ENCODE measurements around the gene HPS1. TPM values are rescaled to one million over a fixed set of nuclear protein-coding genes. Genes with fewer than 3 reads are reported as not detected.
A peak's percentile ranks its signal among the peaks of the same experiment; 100 is the strongest.

Gene HPS1
- 24.8 and 32.7 TPM in 2 replicates for total RNA-seq

DNA sequence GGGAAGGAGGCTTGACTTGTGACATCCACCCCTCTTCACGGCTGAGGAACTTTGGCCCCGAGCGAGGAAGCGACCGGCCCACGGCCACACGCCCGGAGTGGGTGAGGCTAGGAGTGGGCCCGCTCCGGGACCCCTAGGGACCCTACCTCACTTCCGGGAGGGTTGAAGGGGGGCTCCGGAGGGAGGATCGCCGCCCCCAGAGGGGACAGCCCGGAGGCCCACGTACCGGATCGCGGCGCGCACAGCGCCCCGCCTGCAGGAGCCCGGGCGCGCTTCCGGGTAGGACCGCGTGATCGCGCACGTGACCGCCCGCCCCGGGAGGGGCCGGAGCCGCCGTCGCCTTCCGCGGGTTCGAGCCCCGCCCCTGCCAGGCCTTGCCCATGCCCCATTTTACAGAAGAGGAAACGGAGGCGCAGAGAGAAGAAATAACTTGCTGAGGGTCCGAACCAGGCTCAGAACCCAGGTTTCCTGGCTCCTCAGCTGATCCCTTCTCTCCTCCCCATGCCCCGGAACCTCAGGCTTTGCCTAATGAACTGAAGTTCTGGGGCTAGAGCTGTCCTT lies at the start of gene HPS1:
Gene HPS1, minus strand, starts transcription at position 275 of the 561 bp plus-strand sequence. CDS start 3,695 bp downstream, outside the sequence.
- DNase-seq: peak; percentile 76

DNA sequence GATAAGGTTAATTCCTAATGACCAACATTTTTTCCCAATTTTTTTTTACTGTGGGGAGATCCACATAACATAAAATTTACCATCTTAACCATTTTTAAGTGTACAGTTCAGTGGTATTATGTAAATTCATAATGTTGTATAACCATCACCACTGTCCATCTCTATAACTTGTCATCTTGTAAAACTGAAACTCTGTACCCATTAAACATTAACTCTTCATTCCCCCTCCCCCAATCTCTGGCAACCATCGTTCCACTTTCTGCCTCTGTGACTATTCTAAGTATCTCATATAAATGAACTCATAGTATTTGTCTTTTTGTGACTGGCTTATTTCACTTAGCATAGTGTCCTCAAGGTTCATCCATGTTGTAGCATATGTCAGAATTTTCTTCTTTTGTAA lies 46.0 kb upstream of the HPS1 start:
- DNase-seq: no peak

DNA sequence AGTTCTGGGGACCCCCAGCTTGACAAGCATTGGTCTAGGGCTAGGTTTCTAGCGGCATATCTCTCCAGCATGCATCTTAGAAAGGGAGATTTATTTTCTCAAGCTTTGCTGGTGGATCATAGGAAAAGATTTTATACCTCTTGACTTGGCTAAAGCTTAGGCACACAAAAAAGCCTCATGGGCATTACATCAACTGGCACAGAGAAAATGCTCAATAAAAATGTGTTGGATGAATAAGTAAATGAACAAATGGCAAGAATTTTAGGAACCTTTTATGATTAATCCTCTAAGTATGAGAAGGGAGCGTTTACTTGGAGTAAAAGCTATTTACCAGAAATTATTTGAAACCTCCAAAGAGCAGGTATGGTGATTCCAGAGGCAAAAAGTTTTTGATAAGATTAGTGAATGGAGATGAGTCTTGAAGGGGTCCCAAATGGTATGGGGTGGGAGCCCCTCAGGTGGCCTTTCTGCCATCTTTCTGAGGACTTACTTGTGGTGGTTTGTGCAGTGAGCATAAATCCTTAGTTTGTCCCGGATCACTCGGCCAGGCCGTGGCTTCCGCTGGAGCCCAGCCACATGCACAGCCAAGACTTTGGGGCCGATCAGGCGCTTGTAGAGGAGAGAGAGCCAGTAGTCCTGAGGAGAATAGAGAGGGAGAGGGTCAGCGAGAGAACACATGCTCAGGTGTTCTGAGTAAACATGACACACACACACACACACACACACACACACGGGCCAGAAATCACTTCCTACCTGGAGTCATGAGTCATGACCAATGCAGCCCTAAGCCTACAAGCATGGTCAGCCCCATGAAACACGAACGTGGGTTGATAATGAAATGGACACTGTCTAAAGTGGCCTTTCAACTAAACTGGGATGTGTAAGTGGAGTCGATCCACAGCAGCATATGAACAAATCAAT lies 43.1 kb upstream of the HPS1 start:
- no peak for DNase-seq

DNA sequence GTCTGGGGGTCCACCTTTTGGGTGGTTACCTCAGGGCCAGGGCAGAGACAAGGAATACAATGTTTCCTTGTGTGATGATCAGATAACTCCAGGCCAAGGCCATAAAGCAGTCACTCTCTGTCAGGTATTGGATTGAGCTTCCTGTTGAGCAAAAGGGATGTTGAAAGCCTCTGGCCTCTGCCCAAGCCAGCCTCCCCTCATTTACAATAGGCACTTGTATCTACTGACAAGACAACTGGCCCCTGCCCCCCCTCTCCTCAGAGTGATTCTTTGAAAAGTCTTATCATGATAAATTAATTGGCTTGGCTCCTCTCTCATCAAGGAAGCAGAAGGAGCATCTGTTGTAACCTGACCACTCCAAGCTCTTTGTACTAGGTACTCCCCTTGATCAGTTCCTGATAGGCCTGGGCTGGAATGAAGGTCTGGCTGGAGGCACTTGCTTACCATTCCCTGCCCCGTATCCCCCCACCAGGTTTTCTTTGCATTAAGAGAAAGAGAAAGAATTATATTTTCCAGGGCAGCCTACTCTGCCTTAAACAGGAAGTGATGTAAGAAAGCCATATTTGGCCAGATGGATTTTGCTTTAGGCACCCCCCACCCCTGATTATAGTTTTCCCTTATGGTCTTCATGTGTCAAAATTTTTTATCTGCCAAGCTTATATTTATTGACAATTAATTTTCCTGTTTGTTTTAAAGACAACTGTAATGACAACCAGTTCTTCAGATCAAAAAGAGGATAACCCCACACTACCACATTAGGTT lies 42.1 kb upstream of the HPS1 start:
- no peak for DNase-seq

DNA sequence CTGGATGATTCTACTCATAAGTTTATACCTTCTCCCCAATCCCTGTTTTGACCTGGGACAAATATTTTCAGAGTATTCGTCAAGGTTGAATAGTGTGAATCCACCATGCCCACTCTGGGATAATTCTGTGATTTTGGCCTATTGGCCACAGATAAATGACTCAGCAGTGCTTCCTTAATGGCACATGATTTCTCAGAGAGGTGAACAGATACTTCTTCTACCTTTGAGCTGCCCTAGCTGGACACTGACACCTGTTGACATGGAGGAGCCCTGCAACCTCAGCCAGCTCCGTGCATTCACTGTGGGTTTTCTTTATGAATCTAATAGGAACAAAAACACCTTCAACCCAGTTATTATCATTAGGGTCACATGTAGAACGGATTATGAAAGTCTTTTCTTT lies 40.9 kb upstream of the HPS1 start:
- DNase-seq: no peak

DNA sequence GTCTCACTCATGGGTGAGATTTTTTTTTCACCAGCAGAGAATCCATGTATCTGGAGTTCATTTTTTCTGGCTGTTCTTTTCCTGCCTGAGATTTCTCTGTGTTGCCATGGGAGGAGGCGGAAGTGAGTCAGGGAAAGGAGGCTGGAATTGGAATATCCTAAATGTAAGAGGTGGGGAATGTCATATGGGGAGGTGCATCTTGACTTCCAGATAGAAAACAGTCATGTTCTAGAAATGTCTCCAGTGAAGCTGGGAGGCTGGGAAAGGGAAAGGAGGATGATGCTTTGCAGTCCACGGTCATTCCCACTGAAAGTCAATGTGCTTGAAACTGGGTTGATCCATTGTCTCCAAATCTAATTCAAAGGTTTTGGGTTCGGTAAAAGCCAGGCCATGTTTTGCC lies 39.7 kb upstream of the HPS1 start:
- peak; percentile 33 for DNase-seq

DNA sequence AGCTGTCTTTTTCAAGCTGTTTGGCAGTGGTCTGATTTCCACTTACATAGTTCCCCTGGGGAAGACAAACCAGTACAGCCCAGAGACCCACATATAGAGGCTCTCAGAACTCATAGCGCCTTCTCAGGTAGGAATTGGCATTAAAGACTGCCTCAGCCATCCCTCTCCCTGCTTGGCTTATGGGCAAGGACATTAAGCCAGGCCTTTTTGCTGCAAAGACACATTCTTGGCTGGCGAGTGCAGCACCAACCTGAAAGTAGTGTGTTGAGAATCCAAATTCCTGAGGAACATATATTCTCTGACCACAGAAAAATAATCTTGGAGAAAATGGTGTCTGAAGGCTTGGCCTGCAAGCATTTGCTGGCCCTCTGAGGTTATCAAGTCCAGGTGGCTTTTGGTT lies 39.2 kb upstream of the HPS1 start:
- DNase-seq: no peak

DNA sequence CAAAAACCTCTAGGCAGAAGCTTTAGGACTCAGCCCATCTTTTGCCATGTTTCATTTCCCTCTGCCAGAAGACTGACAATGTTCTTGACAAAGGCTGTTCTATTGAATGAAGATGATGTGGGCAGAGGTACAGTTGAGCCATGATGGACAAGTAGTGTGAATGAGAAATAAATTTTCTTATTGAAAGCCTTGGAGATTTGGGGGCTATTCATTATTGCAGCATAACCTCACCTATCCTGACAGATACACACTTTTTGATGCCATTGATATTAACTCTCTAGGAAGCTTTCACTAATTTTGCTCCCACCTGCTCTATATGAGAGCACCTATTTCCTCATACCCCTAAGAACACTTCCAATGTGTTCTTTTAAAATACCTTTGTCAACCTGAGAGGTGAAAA lies 36.9 kb upstream of the HPS1 start:
- DNase-seq: no peak

DNA sequence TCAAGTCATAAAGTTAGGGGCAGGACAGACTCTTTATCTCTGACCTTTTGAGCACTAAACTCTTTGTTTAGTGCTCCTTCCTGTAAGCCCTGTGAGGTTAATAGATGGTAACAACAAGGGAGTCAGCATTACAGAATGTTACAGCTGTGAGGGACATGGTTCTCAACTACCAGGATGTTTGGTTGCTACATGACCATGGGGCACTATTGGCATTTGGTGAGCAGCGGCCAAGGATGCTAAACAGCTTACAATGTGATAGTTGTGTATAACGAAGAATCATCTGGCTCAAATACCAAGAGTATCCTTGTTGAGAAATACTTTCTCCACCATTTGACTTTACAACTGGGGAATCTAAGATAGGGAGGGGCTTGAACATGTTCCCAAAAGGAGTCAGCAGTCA lies 35.4 kb upstream of the HPS1 start:
- DNase-seq: no peak

DNA sequence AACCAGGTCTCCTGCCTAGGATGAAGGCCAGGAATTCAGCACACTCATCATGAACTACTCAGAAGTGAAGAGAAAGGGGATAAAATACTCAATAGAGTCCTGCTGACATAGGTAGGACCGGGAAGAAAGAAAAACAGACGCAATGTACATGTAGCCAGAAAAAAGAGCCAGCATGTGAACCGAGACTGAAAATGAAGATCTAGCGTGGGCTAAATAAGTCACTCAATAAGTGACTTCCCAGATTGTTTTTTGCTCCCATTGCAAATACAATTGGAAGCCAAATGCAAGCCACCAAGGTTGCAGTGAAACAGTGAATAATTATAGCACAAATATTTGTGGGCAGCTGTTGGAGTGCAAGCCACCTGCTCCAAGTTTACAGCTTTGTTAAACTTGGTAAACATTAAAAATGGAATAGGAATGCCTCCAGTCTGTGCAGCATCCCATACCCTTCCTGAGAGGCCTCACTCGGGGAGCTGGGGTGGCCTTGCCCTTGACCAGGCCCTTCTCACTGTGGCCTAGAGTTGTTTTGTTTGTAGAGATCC lies 34.7 kb upstream of the HPS1 start:
- no peak for DNase-seq

DNA sequence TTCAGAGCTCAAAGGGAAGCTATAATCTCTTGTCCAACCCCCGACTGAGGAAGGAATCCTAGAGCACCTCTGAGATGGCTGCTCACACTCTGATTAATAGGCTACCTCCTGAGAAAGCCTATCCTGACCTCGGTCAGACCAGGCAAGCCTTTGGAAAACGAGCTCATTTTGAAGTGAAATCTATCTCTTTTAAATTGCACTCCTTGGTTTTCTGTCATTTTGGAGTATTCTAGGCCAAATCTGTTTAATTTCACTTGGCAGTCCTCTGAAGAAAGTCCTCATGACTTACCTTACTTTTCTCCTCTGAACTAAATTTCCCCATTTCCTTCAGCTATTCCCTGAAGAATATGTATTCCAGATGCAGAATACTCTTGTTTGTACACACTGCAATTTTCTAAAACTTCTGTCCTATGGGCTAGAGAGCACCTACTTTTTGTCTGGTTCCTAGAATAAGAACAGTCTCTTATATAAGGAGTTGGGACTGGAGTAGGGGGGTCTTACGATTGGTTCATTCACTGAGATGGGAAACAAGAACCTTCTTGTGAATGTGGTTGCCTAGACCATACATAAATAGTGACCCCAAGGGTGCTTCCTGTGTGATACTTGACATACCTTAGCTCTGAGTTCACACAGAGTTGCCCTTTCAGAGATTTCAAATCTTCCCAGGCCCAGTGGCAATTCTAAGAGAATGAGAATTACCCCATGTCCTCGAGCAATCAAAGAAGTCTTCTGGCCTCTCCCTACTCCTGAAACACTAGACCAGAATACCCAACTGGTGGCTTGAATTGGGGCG lies 31.9 kb upstream of the HPS1 start:
- no peak for DNase-seq

DNA sequence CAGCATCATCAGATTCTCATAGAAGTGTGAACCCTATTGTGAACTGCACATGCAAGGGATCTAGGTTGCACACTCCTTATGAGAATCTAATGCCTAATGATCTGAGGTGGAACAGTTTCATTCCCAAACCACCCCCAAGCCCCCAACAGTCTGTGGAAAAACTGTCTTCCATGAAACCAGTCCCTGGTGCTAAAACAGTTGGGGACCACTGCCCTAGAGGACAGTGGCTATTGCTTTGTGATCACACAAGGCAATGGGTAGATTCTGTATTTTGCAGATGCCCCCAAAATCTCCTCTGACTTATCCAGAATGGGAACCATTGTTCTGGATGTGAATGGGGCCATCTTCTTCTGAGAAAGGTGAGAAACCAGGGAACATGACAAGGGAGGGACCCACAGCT lies 31.1 kb upstream of the HPS1 start:
- DNase-seq: no peak

DNA sequence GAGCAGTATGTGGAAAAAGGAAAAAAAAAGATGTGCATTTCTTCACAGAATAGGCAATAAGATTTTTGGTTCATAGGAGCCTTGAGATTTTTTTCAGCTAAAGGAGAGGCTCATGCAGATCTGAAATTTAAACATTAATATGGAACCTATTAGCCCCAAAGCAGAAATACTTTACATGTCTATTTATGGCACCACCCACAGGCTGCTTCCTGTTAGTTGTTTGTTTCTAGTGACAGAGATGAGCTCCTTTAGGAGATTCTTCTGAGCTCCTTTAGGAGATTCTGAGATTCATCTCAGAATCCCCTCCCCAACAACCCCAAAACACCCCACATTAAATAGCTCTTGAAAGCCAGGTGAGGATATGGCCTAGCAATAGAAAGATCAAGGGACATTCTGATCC lies 27.9 kb upstream of the HPS1 start:
- DNase-seq: no peak

DNA sequence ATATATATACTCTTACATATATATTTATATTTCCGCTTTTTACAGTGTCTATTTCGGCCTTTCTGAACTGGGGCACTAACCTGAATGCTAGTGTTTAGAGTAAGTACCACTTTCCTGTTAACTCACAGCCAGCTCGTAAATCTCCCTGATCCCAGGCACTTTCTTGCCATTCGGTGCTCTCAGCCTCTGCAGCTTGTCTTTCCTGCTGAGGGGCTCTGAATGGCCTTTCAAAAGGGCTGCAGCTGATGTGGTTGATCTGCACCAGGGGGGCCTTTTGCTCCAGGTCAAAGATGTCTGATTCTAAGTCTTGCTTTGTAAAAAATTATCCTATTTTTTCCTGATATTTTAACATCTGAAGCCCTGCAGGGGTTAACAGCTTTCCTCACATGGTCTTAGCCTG lies 25.5 kb upstream of the HPS1 start:
- no peak for DNase-seq

DNA sequence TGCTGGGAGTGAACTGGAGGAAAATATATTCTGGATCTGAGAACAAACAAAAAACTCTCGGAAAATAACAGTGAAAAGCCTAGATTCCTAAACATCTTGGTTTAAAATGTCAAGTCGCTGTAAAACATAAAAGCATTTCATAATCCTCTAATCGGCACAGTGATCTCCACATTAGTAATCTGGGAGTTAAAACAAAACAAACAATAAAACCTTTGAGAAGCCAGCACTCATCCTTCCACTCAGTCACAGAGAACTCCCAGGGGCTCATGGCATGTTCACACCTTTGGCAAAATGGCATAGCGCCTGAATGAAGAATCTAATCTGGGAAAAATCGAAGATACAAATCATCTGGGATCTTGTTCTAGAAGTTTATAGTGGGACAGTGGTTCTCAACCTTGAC lies 24.1 kb upstream of the HPS1 start:
- no peak for DNase-seq

DNA sequence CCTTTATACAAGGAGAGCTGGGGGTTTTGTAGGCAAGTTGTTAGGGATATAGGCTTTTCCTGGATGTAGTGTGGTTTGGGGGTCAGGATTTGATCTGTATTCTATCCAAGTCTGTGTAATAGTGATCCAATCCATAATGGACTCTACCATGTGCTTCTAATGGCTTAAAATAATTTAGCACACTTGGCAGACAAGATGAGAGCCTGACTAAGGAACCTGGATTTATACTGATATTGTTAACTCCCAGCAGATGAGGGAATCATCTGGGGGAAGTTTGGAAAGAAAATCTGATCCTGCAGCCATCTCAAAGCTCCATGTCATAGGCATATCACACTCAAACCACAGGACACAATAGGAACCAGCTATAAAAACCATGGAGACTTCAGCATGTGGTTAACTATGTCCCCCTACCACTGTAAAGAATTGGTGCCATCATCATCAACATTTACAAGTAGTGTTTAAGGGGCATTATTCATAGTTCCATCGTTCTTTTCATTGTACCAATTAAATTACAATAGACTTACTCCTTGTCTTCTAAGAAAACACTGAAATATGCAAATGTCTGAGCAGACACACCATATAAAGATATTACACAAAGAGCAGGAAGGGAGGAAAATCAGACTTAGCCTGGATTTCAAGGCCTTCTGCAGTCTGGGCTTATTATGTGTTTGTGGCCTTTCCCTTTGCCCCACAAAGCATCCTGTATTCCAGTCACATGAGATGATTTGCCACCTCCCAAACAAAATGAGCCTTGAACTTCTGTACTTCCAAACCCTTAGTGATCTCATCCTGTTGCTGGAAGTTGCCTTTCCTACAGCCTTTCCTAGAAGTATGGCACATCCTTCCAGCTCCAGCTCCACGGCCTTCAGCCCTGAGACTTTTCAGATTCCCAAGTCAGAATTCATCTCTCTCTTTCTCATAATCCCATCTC lies 22.5 kb upstream of the HPS1 start:
- peak; percentile 77 for DNase-seq

DNA sequence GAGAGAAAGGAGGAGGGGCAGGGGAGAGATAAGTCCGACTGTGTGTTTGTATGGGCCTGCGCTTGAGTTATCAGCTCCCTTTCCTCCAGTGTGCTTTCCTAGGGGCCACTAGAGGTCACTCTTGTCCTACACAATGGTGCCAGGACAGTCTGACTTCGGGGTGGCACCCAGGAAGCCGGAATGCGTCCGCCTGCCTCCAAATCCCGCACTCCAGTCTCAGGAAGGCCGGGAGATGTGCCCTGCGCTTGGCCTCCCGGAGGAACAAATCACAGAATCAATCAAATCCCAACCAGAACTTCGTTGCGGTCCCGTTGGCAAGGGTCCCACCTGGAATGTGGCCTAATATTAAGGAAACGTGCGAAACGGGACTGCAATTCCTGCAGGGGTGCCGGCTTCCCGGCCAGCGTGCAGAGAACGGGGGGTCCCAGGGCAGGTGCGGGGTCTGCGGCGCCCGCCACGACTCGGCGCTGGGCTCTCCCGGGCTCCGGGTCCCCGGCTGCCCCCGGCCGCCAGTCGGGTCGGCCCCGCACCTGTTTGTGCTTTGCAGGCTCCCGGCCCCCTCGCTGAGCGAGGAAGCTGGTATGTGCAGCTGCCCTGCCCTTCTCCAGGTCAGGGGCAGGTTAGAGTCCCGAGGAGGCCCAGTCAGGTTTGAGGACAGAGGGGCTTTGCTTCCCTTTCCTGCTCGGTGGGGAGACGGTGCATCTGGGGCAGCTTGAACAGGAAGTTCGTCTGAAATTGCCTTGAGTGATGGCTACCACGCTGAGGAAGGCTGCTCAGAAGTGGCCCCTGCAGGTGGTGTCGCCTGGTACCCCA lies 21.0 kb upstream of the HPS1 start:
- peak; percentile 81 for DNase-seq

DNA sequence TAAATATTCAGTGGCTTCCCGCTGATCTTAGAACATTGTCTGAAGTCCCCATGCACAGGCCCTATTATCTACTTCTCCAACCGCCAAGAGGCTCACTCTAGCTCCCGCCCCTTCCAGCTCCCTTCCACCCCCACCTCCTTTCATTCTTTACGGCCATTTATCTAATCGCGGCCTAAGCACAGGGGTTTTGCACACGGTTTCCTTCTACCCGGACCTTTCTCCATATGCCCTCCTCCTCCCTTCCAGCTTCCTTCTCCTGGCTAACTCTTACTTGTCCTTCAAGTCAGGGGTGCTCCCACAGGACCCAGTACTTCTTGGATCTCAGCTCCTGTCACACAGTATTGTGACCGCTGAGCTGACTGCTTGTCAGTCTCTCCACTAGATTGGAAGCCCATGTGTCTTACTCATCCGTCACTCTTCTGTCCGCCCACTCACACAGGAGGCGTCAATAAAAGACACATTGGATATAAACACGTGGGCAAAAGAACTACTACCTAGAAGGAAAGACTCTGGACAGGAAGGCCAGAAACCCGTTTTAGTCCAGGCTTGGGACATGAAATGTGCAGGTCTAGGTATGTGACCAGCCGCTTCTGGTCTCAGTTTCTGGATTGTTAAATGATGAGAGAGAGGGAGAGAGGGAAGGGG lies 20.2 kb upstream of the HPS1 start:
- DNase-seq: peak; percentile 10

DNA sequence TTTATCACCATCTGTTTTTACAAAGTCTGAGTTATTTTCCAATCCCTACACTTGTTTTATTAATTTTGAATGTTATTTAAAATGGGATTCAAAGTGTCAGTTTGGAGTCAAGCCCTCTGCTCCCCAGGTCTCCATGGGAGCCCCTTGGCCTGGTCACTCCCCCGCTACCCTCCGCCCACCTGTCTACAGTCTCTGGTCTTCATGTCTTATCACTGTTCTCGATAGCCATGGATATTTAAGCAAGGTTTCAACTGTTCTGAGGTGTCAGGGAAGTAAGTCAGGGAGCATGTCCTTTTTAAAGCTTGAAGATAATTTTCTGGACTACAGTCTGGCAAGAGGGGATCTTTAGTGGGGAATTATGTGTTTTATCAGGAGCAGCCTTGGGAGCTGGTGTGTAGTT lies 19.1 kb upstream of the HPS1 start:
- no peak for DNase-seq
